SU-DHL-6 (cell line): ENCODE results near the gene PTPRN2.

ENCODE experiments used
- H2AFZ ChIP-seq: fragments of 200-600 bp; sonication (generic); 2 replicates; pipeline ENCODE4 v1.6.1; 2014; ENCODE audit warnings: low read depth, mild to moderate bottlenecking, moderate library complexity, mixed read lengths, antibody characterized with exemption, low read length; ENCODE audit not compliant: severe bottlenecking
- H3F3A ChIP-seq: fragments of 200-600 bp; shearing (Covaris generic); 2 replicates; pipeline ENCODE4 v1.6.0; 2016; ENCODE audit warnings: antibody characterized with exemption, mild to moderate bottlenecking; ENCODE audit not compliant: insufficient read depth
- H3K27ac ChIP-seq: fragments of 200-600 bp; sonication (generic); 2 replicates; pipeline ENCODE4 v1.5.1; 2016; ENCODE audit warnings: low read depth, mild to moderate bottlenecking, low read length, moderate library complexity, mixed read lengths
- H3K27me3 ChIP-seq: fragments of 200-600 bp; sonication (generic), shearing (Covaris generic); 2 replicates; pipeline ENCODE4 v1.6.0; 2014; ENCODE audit warnings: mild to moderate bottlenecking, low read length
- H3K36me3 ChIP-seq: fragments of 200-600 bp; sonication (generic); 2 replicates; pipeline ENCODE4 v1.6.1; 2014; ENCODE audit warnings: mild to moderate bottlenecking, low read length, mixed read lengths
- H3K4me2 ChIP-seq: fragments of 300-600, 200-600 bp; shearing (Covaris generic), sonication (generic); 2 replicates; pipeline ENCODE4 v1.6.0; 2014; ENCODE audit warnings: low read length, low read depth, mild to moderate bottlenecking; ENCODE audit not compliant: poor library complexity, severe bottlenecking
- H3K4me3 ChIP-seq: fragments of 200-600 bp; sonication (generic); 2 replicates; pipeline ENCODE4 v1.5.1; 2014; ENCODE audit warnings: antibody characterized with exemption, low read length, mild to moderate bottlenecking, mixed read lengths; ENCODE audit not compliant: insufficient read depth, poor library complexity, severe bottlenecking
- H3K79me2 ChIP-seq: fragments of 200-600 bp; sonication (generic); 2 replicates; pipeline ENCODE4 v1.6.1; 2014; ENCODE audit warnings: mild to moderate bottlenecking, low read length, moderate library complexity; ENCODE audit not compliant: insufficient read depth
- H3K9ac ChIP-seq: fragments of 200-600 bp; sonication (generic); 2 replicates; pipeline ENCODE4 v1.7.0; 2014; ENCODE audit warnings: mild to moderate bottlenecking, low read length
- H3K9me2 ChIP-seq: fragments of 200-600 bp; sonication (generic); replicated peaks from 2 replicates; pipeline ENCODE4 v1.6.1; 2014; ENCODE audit warnings: low read length; ENCODE audit not compliant: insufficient read depth
- H3K9me3 ChIP-seq: fragments of 200-600 bp; sonication (generic); 2 replicates; pipeline ENCODE4 v1.6.1; 2014; ENCODE audit warnings: low read length, mixed read lengths; ENCODE audit not compliant: insufficient read depth
- H4K20me1 ChIP-seq: fragments of 200-600 bp; sonication (generic); 2 replicates; pipeline ENCODE4 v1.6.1; 2014; ENCODE audit warnings: low read depth, mild to moderate bottlenecking, antibody characterized with exemption, low read length, moderate library complexity, mixed read lengths
- EZH2phosphoT487 ChIP-seq: fragments of 200-600 bp; sonication (generic), shearing (Covaris generic); conservative IDR thresholded peaks from 2 replicates; pipeline ENCODE4 v1.6.1; 2018; ENCODE audit warnings: mild to moderate bottlenecking, antibody characterized with exemption, low read length, moderate library complexity, mixed read lengths
- TF ChIP-seq, protein P1 (sequence below): fragments of 200-600 bp; sonication (generic); IDR thresholded peaks from one replicate; pipeline ENCODE4 v1.5.1; 2017; ENCODE audit warnings: antibody characterized with exemption, mild to moderate bottlenecking, low read length, moderate library complexity; ENCODE audit not compliant: insufficient read depth, poor library complexity, severe bottlenecking

Gene PTPRN2

DNA sequence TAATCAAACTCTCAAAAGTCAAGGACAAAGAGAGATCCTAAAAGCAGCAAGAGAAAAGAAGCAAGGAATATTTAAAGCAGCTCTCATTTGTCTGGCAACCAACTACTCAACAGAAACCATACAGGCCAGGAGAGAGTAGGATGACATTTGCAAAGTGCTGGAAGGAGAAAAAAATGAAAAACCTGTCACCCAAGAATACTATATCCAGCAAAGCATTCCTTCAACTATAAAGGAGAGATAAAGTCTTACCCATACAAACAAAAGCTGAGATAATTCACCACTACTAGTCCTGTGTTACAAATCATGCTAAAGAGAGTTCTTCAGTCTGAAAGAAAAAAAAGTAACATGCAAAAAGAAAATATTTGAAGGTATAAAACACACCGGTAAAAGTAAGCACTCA, 357.7 kb downstream of the PTPRN2 start:
- no peaks in the 10 kb centered on the region for H4K20me1 ChIP-seq
- TF ChIP-seq EZH2phosphoT487: no peak
- no peaks in the 10 kb centered on the region for H3K79me2 ChIP-seq
- no peak overlapping the region for H3K4me2 ChIP-seq
- H3K27me3 ChIP-seq: no peaks in the 10 kb centered on the region
- H3K9me2 ChIP-seq: no peaks in the 10 kb centered on the region
- no peaks in the 10 kb centered on the region for H3K36me3 ChIP-seq
- no peaks in the 10 kb centered on the region for H3F3A ChIP-seq
- H2AFZ ChIP-seq: no peak overlapping the region
- no peak overlapping the region for H3K4me3 ChIP-seq
- no peak overlapping the region for H3K27ac ChIP-seq
- H3K9ac ChIP-seq: no peak overlapping the region
- 0 out of 2 replicates have a peak, but pooled peaks cover 11% of the 10 kb centered on the region for H3K9me3 ChIP-seq

DNA sequence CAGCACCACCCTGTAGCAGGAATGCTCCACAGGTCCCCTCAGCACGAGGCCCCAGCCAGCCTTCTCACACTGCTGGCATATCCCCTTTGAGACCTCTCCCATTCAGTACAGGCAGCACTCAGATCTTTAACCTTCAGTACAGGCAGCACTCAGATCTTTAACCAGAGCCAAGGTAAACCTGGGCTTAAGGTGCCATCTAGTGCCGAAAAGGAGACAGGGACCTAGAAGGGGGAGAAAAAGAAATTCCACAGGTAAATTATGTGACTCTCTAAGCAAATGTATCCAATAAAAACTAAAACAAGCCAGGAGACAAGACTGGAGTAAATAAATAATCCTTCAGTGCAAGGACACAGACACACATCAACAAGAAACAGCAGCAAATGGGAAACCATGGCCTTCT, 358.6 kb downstream of the PTPRN2 start:
- Histone ChIP-seq H3K9ac (no peak overlapping the region), H3K27ac (no peak overlapping the region), H3K36me3 (no peaks in the 10 kb centered on the region), H3K27me3 (no peaks in the 10 kb centered on the region), H3K4me3 (no peak overlapping the region), H3K9me2 (no peaks in the 10 kb centered on the region), H3K79me2 (no peaks in the 10 kb centered on the region), H4K20me1 (no peaks in the 10 kb centered on the region), H3K4me2 (no peak overlapping the region), H2AFZ (no peak overlapping the region), H3K9me3 (0 out of 2 replicates have a peak, but pooled peaks cover 11% of the 10 kb centered on the region), H3F3A (no peaks in the 10 kb centered on the region)
- TF ChIP-seq, protein P1, sequence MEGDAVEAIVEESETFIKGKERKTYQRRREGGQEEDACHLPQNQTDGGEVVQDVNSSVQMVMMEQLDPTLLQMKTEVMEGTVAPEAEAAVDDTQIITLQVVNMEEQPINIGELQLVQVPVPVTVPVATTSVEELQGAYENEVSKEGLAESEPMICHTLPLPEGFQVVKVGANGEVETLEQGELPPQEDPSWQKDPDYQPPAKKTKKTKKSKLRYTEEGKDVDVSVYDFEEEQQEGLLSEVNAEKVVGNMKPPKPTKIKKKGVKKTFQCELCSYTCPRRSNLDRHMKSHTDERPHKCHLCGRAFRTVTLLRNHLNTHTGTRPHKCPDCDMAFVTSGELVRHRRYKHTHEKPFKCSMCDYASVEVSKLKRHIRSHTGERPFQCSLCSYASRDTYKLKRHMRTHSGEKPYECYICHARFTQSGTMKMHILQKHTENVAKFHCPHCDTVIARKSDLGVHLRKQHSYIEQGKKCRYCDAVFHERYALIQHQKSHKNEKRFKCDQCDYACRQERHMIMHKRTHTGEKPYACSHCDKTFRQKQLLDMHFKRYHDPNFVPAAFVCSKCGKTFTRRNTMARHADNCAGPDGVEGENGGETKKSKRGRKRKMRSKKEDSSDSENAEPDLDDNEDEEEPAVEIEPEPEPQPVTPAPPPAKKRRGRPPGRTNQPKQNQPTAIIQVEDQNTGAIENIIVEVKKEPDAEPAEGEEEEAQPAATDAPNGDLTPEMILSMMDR: no peak
- no peak for TF ChIP-seq EZH2phosphoT487

DNA sequence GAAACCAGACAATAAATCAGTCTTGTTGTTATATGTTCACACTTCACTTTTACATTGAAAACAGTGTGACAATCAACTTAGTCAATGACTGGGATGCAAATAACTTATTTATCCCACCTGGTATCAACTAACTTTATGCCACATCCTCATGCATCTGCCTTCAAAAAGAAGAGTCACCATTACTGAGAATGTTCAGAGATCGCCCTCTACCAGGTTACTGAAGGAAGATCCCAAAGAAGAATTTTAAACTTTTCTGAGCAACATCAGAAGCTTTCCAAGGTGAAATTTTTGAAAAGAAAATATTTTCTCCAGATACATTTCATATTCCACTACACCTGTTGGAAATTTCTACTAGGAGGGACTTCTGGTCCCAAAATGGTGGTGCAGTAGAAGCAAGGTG, 359.5 kb downstream of the PTPRN2 start:
- Histone ChIP-seq H3K9ac (no peak overlapping the region), H3K9me2 (no peaks in the 10 kb centered on the region), H3K27me3 (no peaks in the 10 kb centered on the region), H3K27ac (no peak overlapping the region), H2AFZ (no peak overlapping the region), H3K79me2 (no peaks in the 10 kb centered on the region), H3K4me3 (no peak overlapping the region), H4K20me1 (no peaks in the 10 kb centered on the region), H3F3A (no peaks in the 10 kb centered on the region), H3K36me3 (no peaks in the 10 kb centered on the region), H3K9me3 (0 out of 2 replicates have a peak, but pooled peaks cover 11% of the 10 kb centered on the region), H3K4me2 (no peak overlapping the region)
- no peak for TF ChIP-seq EZH2phosphoT487
- TF ChIP-seq, protein P1: no peak

DNA sequence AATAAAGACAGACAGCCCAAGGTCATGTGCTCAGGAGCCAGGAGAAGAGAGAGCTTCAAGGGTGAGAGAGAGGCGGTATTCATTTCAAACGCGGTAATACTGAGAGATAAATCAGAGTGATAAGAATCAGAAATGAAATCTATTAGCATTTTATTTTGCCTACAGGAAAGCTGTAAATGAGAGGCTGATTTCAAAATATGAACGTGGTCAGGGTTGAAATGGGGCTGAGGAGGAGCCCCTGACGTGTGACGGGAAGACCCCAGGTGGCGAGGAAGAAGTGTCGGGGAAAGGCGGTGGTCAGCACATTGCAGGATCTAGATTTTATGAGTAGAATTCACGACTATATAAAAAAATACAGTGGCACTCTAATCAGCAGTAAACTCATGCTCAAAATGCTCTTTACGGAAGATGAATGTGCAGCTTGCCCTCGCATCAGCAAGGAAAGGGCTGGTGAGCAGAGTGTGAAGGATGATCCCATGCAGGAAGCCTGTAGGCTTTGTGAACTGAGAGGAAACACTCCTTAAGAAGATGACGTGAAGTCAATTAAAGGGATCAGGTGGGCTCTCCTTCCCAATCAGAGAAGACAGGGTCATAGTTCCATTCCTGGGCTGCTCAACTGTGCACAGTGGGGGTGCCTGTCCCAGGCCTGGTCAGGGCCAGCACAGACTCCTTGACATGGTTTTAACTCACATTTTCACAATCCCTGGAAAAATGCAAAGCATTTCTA, 360.2 kb downstream of the PTPRN2 start:
- Histone ChIP-seq H3F3A (no peaks in the 10 kb centered on the region), H4K20me1 (no peaks in the 10 kb centered on the region), H3K9me2 (no peaks in the 10 kb centered on the region), H3K9ac (no peak overlapping the region), H3K36me3 (no peaks in the 10 kb centered on the region), H3K4me3 (no peak overlapping the region), H3K27me3 (no peaks in the 10 kb centered on the region), H3K79me2 (no peaks in the 10 kb centered on the region), H2AFZ (no peak overlapping the region), H3K9me3 (0 out of 2 replicates have a peak, but pooled peaks cover 11% of the 10 kb centered on the region), H3K4me2 (no peak overlapping the region), H3K27ac (no peak overlapping the region)
- TF ChIP-seq EZH2phosphoT487: no peak
- TF ChIP-seq, protein P1: no peak
